ENCODE measurements around the gene YPEL1. TPM values are rescaled to one million over a fixed set of nuclear protein-coding genes. Genes with fewer than 3 reads are reported as not detected.

YPEL1 gene
- total and polyA plus RNA-seq, 2 of the 8 experiments (the other 6 are each of a cell fraction or from before 2014, with no cell fraction given), result 6.0 to 6.7 TPM

GRCh38 chr22:21725956-21726649 lies 9.5 kb downstream of the YPEL1 start:
- Histone ChIP-seq H2BK15ac (ENCODE audit: low read length) (no peak overlapping the region), H3K9me3 (ENCODE audit: insufficient read depth in 2 of 2, low read depth in 1 of 2, low read length in 1 of 2) (no peaks in the 10 kb centered on the region), H3K79me2 (ENCODE audit: control insufficient read depth in 1 of 2, insufficient read depth in 2 of 2, low read length in 2 of 2) (no peaks in the 10 kb centered on the region), H2BK12ac (ENCODE audit: low read depth, low read length) (peak overlapping the region; percentile 50; the same call in 1 of the 2 replicates), H3K9ac (replicated peaks in 1 of 4; ENCODE audit: extremely low read depth in 1 of 4, low read depth in 3 of 4, low read length in 3 of 4) (no peak overlapping the region), H3K4me1 (replicated peaks in 1 of 4; ENCODE audit: control insufficient read depth in 3 of 4, insufficient read depth in 4 of 4, low read length in 3 of 4) (peaks cover 3 to 5% (median 4%) of the 10 kb centered on the region in 4 experiments; a peak in 6 of 7 replicates), H3K27ac (ENCODE audit: low read depth, low read length) (no peak overlapping the region), H3K56ac (replicated peaks; ENCODE audit: insufficient read length, low read depth, low read length) (no peak overlapping the region), H2AFZ (ENCODE audit: low read length) (no peak overlapping the region), H4K20me1 (replicated peaks in 1 of 2; ENCODE audit: control insufficient read depth in 1 of 2, insufficient read depth in 2 of 2, low read length in 2 of 2) (peaks cover 10% of the 10 kb centered on the region in 2 experiments), H3K4ac (replicated peaks; ENCODE audit: insufficient read length, low read depth, low read length) (no peak overlapping the region), H3K4me2 (ENCODE audit: insufficient read depth in 1 of 2, low read depth in 2 of 2, low read length in 2 of 2) (0 out of 4 replicates have a peak overlapping the region, but pooled peaks of 1 of the 2 experiments have one; percentile 19), H3K27me3 (replicated peaks in 1 of 4; ENCODE audit: control insufficient read depth in 3 of 4, extremely low read depth in 1 of 4, insufficient read depth in 3 of 4, low read length in 3 of 4) (no peaks in the 10 kb centered on the region), H4K5ac (ENCODE audit: insufficient read length, low read depth, low read length) (no peak overlapping the region), H4K8ac (ENCODE audit: extremely low read depth, insufficient read depth, low read length) (peak overlapping the region; percentile 11), H2BK120ac (replicated peaks; ENCODE audit: low read depth, low read length) (no peak overlapping the region), H3K23ac (ENCODE audit: insufficient read length) (no peak overlapping the region), H2BK5ac (ENCODE audit: low read depth, low read length) (peak overlapping the region; percentile 31; the same call in 1 of the 2 replicates), H3K79me1 (ENCODE audit: low read depth, low read length) (no peaks in the 10 kb centered on the region), H3K4me3 (ENCODE audit: extremely low read depth in 1 of 4, insufficient read depth in 2 of 4, low read depth in 3 of 4, low read length in 4 of 4) (no peak overlapping the region), H3K18ac (ENCODE audit: extremely low read depth, low read length) (0 out of 2 replicates have a peak overlapping the region, but pooled peaks have one; percentile 7), H3K23me2 (ENCODE audit: low read depth, low read length) (no peaks in the 10 kb centered on the region), H3K36me3 (ENCODE audit: control insufficient read depth in 2 of 4, insufficient read depth in 4 of 4, low read length in 3 of 4) (no peaks in the 10 kb centered on the region), H4K91ac (replicated peaks; ENCODE audit: insufficient read length, low read length) (no peak overlapping the region), H2AK5ac (ENCODE audit: low read depth, low read length) (0 out of 2 replicates have a peak overlapping the region, but pooled peaks have one; percentile 42), H3K14ac (ENCODE audit: insufficient read length) (no peak overlapping the region), H2BK20ac (ENCODE audit: low read length) (no peak overlapping the region)
- WGBS, 2 experiments (ENCODE audit: extremely low coverage in 1 of 2, insufficient coverage in 1 of 2, insufficient read length in 1 of 2, insufficient replicate concordance in 2 of 2, low coverage in 1 of 2, low lambda C conversion rate in 2 of 2, missing lambda C conversion rate in 1 of 2), result 84% methylated on average over 19 of the region's 19 CpGs; no CpG with 5 or more reads in 1 of the 2 experiments
- POLR2A ChIA-PET (ENCODE audit: partially characterized antibody), result interaction anchor here (0.7 to 1.9 kb wide), 5 partner anchors 10 to 187 kb away, joined by 3 to 10 read pairs (median 4); partner anchors contain the start of genes PPIL2 and YPEL1
- CTCF ChIA-PET (ENCODE audit: partially characterized antibody), result interaction anchor here (0.8 to 5.8 kb wide), 9 partner anchors 8 to 199 kb away, joined by 3 to 45 read pairs (median 4); no protein-coding TSS in a partner anchor
- no peak for DNase-seq (ENCODE audit: low read depth in 1 of 2, low spot score in 2 of 2)
- FAIRE-seq, result no peak
- TF ChIP-seq MAX (IDR thresholded peaks at IDR 0.05), result no peak
- no peak for TF ChIP-seq CTBP2 (IDR thresholded peaks at IDR 0.05; ENCODE audit: borderline replicate concordance, insufficient read depth, insufficient read length, low read length)
- no peak for TF ChIP-seq CEBPB (IDR thresholded peaks at IDR 0.05; ENCODE audit: low read depth, low read length)
- TF ChIP-seq TEAD4 (IDR thresholded peaks at IDR 0.05; ENCODE audit: low read depth, low read length), result peak; percentile 78
- TF ChIP-seq HDAC6 (IDR thresholded peaks at IDR 0.05; ENCODE audit: low read depth, low read length), result no peak
- 0 out of 2 replicates have a peak, but pooled peaks have one; percentile 10 for TF ChIP-seq TAF1 (IDR thresholded peaks at IDR 0.05; ENCODE audit: low read depth, low read length)
- no peak for TF ChIP-seq POLR2AphosphoS5 (IDR thresholded peaks at IDR 0.05; ENCODE audit: low read depth, low read length)
- TF ChIP-seq GTF2F1 (IDR thresholded peaks at IDR 0.05; ENCODE audit: borderline replicate concordance, low read depth, low read length), result no peak
- no peak for TF ChIP-seq SIN3A (conservative IDR thresholded peaks at IDR 0.05 in 1 of 2, IDR thresholded peaks at IDR 0.05 in 1 of 2; ENCODE audit: low read depth in 1 of 2, low read length in 2 of 2)
- TF ChIP-seq BACH1 (IDR thresholded peaks at IDR 0.05; ENCODE audit: low read length), result no peak
- 0 out of 2 replicates have a peak, but pooled peaks have one; percentile 23 for TF ChIP-seq SP1 (IDR thresholded peaks at IDR 0.05; ENCODE audit: low read depth, low read length)
- no peak for TF ChIP-seq CBX5 (IDR thresholded peaks at IDR 0.05; ENCODE audit: low read depth, low read length)

All from H1 (cell line).